HepG2 (cell line): ENCODE results near the gene GLOD5. TPM values are rescaled to one million over a fixed set of nuclear protein-coding genes. Genes with fewer than 3 reads are reported as not detected.
A peak's percentile ranks its signal among the peaks of the same experiment; 100 is the strongest.

Source experiments
- ATAC-seq: fragments of 200-7000 bp; cut with Tn5 transposase; 3 replicates; pipeline ENCODE4 v1.9.1; 2020; ENCODE audit warnings: mild to moderate bottlenecking, moderate library complexity
- BruUV-seq: library from RNA; stranded (reverse); fragments of 400-500 nt; replicated peaks from 2 replicates; lab custom pipeline; 2021; lab: Mats Ljungman, UMichigan
- CTCF ChIA-PET: fragments of 300-600 bp; formaldehyde crosslinking; extraction: SDS; loops from one replicate; lab custom pipeline; 2021; ENCODE audit warnings: low total read pairs, inconsistent platforms, low intra/inter-chr PET ratio; lab: Yijun Ruan, JAX
- POLR2A ChIA-PET: fragments of 350-600 bp; sonication (Branson Sonifier 250); formaldehyde crosslinking; loops from one replicate; lab custom pipeline; 2020; ENCODE audit warnings: antibody characterized with exemption, inconsistent platforms; lab: Yijun Ruan, JAX
- DNase-seq: peaks from one replicate; pipeline ENCODE4 v3.0.0-alpha.2; 2015; ENCODE audit warnings: low spot score
- FAIRE-seq: peaks from 3 replicates; lab custom pipeline; 2011; peaks lifted over from hg19 to GRCh38; lab: Jason Lieb, UNC
- H2AFZ ChIP-seq: one replicate; pipeline ENCODE4 v1.6.1; 2011; ENCODE audit warnings: low read length, inconsistent platforms
- H3K27ac ChIP-seq: fragments of 300-600 bp; 3 replicates; pipeline ENCODE4 v1.8.0; 2011; ENCODE audit warnings: mixed run types, mild to moderate bottlenecking, mixed read lengths, low read length, inconsistent platforms; ENCODE audit not compliant: insufficient read depth; ENCODE audit errors: extremely low read length
- H3K27me3 ChIP-seq, 2 experiments: fragments of 200-600 bp in 1 of 2; 2 replicates in 1 of 2; 3 replicates in 1 of 2; pipeline versions ENCODE4 v1.6.0 to v1.8.0; 2011; ENCODE audit warnings: low read length in 2 of 2, mild to moderate bottlenecking in 2 of 2, moderate library complexity in 2 of 2, inconsistent platforms in 1 of 2; ENCODE audit not compliant: insufficient read depth in 2 of 2, control insufficient read depth in 1 of 2
- H3K36me3 ChIP-seq, 2 experiments: fragments of 200-600 bp in 1 of 2; replicated peaks in 1 of 2; 2 replicates in 1 of 2; 3 replicates in 1 of 2; pipeline versions ENCODE4 v1.5.1 to v1.8.0; 2011; ENCODE audit warnings: low read length in 2 of 2, inconsistent platforms in 1 of 2; ENCODE audit not compliant: insufficient read depth in 2 of 2, control insufficient read depth in 1 of 2
- H3K4me1 ChIP-seq: 2 replicates; pipeline ENCODE4 v1.5.1; 2012; ENCODE audit warnings: low read length, inconsistent platforms; ENCODE audit not compliant: insufficient read depth
- H3K4me2 ChIP-seq: 2 replicates; pipeline ENCODE4 v1.6.0; 2011; ENCODE audit warnings: low read depth, low read length, inconsistent platforms
- H3K4me3 ChIP-seq, 3 experiments: fragments of 200-600 bp in 1 of 3; sonication (generic), shearing (Covaris generic) in 1 of 3; replicated peaks in 1 of 3; 2 replicates each; pipeline ENCODE4 v1.5.1; 2011 to 2016; ENCODE audit warnings: low read length in 3 of 3, inconsistent platforms in 2 of 3, low read depth in 2 of 3, mild to moderate bottlenecking in 2 of 3, control low read depth in 1 of 3, mixed read lengths in 1 of 3; ENCODE audit not compliant: insufficient read depth in 1 of 3
- H3K79me2 ChIP-seq: one replicate; pipeline ENCODE4 v1.6.1; 2011; ENCODE audit warnings: low read length, inconsistent platforms; ENCODE audit not compliant: insufficient read depth
- H3K9ac ChIP-seq: 2 replicates; pipeline ENCODE4 v1.6.0; 2011; ENCODE audit warnings: mild to moderate bottlenecking, low read depth, low read length, inconsistent platforms; ENCODE audit not compliant: insufficient read depth
- H3K9me3 ChIP-seq: 2 replicates; pipeline ENCODE4 v1.5.1; 2012; ENCODE audit warnings: mild to moderate bottlenecking, low read length
- H4K20me1 ChIP-seq: 2 replicates; pipeline ENCODE4 v1.6.0; 2011; ENCODE audit warnings: inconsistent platforms, mild to moderate bottlenecking, low read length, moderate library complexity; ENCODE audit not compliant: insufficient read depth
- CCAR2 ChIP-seq: fragments of 200-400 bp; formaldehyde crosslinking; optimal IDR thresholded peaks from 2 replicates; pipeline ENCODE3; 2018; ENCODE audit warnings: low read depth, mild to moderate bottlenecking, low read length, moderate library complexity
- ELF3 ChIP-seq: IDR thresholded peaks from 2 replicates; pipeline ENCODE4 v1.6.1; 2016; ENCODE audit warnings: missing genetic modification reagents, missing compliant biosample characterization
- KDM3A ChIP-seq: IDR thresholded peaks from 2 replicates; pipeline ENCODE4 v1.6.1; 2018; ENCODE audit warnings: low read depth, missing compliant biosample characterization
- PRPF4 ChIP-seq: fragments of 200-400 bp; formaldehyde crosslinking; IDR thresholded peaks from 2 replicates; pipeline ENCODE4 v1.6.1; 2016; ENCODE audit warnings: low read length, low read depth; ENCODE audit not compliant: poor library complexity, severe bottlenecking
- RNF219 ChIP-seq: sonication (generic); formaldehyde crosslinking; IDR thresholded peaks from 2 replicates; pipeline ENCODE4 v1.5.0; 2020; ENCODE audit warnings: mild to moderate bottlenecking, missing genetic modification reagents
- TEAD3 ChIP-seq: optimal IDR thresholded peaks from 2 replicates; pipeline ENCODE3; 2016; ENCODE audit warnings: borderline replicate concordance
- ZFP36L2 ChIP-seq: sonication (generic); formaldehyde crosslinking; IDR thresholded peaks from 2 replicates; pipeline ENCODE4 v1.4.0; 2020; ENCODE audit warnings: missing genetic modification reagents
- ZNF10 ChIP-seq: sonication (generic); formaldehyde crosslinking; IDR thresholded peaks from 2 replicates; pipeline ENCODE4 v1.4.0; 2020; ENCODE audit warnings: mild to moderate bottlenecking, low read depth, missing genetic modification reagents, borderline replicate concordance
- ZNF136 ChIP-seq: sonication (generic); formaldehyde crosslinking; IDR thresholded peaks from 2 replicates; pipeline ENCODE4 v1.8.1; 2022; ENCODE audit warnings: low read depth, mild to moderate bottlenecking, moderate library complexity, missing genetic modification reagents
- ZNF317 ChIP-seq: sonication (generic); formaldehyde crosslinking; IDR thresholded peaks from 2 replicates; pipeline ENCODE4 v1.5.0; 2020; ENCODE audit warnings: mild to moderate bottlenecking, missing genetic modification reagents
- ZNF44 ChIP-seq: sonication (generic); formaldehyde crosslinking; IDR thresholded peaks from 2 replicates; pipeline ENCODE4 v1.5.1; 2020; ENCODE audit warnings: mild to moderate bottlenecking, missing genetic modification reagents
- ZNF562 ChIP-seq: sonication (generic); formaldehyde crosslinking; IDR thresholded peaks from 2 replicates; pipeline ENCODE4 v1.8.0; 2022; ENCODE audit warnings: missing genetic modification reagents, borderline replicate concordance
- ZNF567 ChIP-seq: sonication (generic); formaldehyde crosslinking; IDR thresholded peaks from 2 replicates; pipeline ENCODE4 v1.8.1; 2023; ENCODE audit warnings: mild to moderate bottlenecking, missing genetic modification reagents, borderline replicate concordance
- WGBS: methylation state at CpG from one replicate; pipeline ENCODE4 v1.1.6; 2017; ENCODE audit warnings: low lambda C conversion rate; 5-methylcytosine and 5-hydroxymethylcytosine counted together
- in situ Hi-C: cut with HindIII; loops from 2 replicates; pipeline ENCODE4 v1.10.0; 2017; ENCODE audit warnings: low pct_unique_long_range_greater_than_20kb; ENCODE audit not compliant: extremely low pct_ligation_motif_present
- intact Hi-C: fragments of 100-400 bp; cut with micrococcal nuclease; formaldehyde crosslinking; loops from one replicate; pipeline ENCODE4 v1.10.0; 2022; ENCODE audit not compliant: unreplicated experiment
- polyA plus RNA-seq, 8 experiments: library from polyadenylated mRNA; depleted of rRNA in 3 of 8; stranded (reverse) in 7 of 8; unstranded in 1 of 8; fragments of >200 nt; fragmentation: Illumina TruSeq in 4 of 8; extraction: Trizol in 4 of 8; gene quantifications; 2 replicates each; pipeline versions ENCODE4 v1.2.1 to v1.2.3, GENCODE V29; 2011 to 2016; ENCODE audit warnings: low read depth in 4 of 8, missing spikeins in 1 of 8, mixed read lengths in 1 of 8; ENCODE audit not compliant: insufficient read depth in 1 of 8
- total RNA-seq, 5 experiments: library from RNA; depleted of rRNA; stranded (reverse); fragments of >200 nt; fragmentation: Illumina TruSeq; extraction: Trizol; gene quantifications; 2 replicates each; pipeline ENCODE4 v1.2.3, GENCODE V29; 2016; ENCODE audit warnings: low read depth in 1 of 5
- TF ChIP-seq, protein P1 (sequence below): sonication (generic); formaldehyde crosslinking; IDR thresholded peaks from 2 replicates; pipeline ENCODE4 v1.9.0; 2021; ENCODE audit warnings: missing genetic modification reagents, borderline replicate concordance
- TF ChIP-seq, protein P2 (sequence below): sonication (generic); formaldehyde crosslinking; IDR thresholded peaks from 2 replicates; pipeline ENCODE4 v1.4.0; 2020; ENCODE audit warnings: missing genetic modification reagents
- TF ChIP-seq, protein P3 (sequence below): sonication (generic); formaldehyde crosslinking; IDR thresholded peaks from 2 replicates; pipeline ENCODE4 v1.4.0; 2020; ENCODE audit warnings: missing genetic modification reagents, borderline replicate concordance
- TF ChIP-seq, protein P4 (sequence below): IDR thresholded peaks from 2 replicates; pipeline ENCODE4 v1.6.1; 2016; ENCODE audit warnings: mild to moderate bottlenecking, missing biosample characterization, missing genetic modification reagents

Gene GLOD5
- total and polyA plus RNA-seq, 2 of the 13 experiments (the other 11 are each of a cell fraction or from before 2014, with no cell fraction given): 0.93 to 1.3 TPM

DNA sequence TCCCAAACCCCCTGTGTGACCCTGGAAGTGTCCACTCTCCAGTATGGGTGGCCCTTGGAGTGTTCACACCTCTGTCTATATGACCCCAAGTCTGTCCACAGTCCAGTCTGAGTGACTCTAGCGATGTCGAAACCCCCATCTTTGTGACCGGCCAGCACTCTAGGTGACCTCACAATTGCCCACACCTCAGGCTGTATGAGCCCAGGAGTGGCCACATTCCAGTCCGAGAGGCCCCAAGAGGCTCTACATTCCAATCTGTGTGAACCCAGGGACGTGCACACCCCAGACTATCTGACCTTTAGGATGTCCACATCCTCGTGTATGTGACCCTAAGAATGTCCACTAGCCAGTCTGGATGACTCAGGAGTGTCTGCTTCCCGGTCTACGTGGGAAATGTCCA is 7.3 kb upstream of the GLOD5 start:
- ChIA-PET CTCF (no interaction called here), POLR2A (no interaction called here)
- no peaks in the 10 kb centered on the region for H4K20me1 ChIP-seq
- no TSS peak for BruUV-seq
- H3K9ac ChIP-seq: no peak overlapping the region
- no peaks in the 10 kb centered on the region for H3K27me3 ChIP-seq
- H3K4me3 ChIP-seq: peak overlapping the region in 1 of 3 experiments; percentile 28; a peak in 2 of 6 replicates
- H3K4me1 ChIP-seq: peaks cover 48% of the 10 kb centered on the region
- H3K36me3 ChIP-seq: no peaks in the 10 kb centered on the region
- in situ Hi-C loops (no loop called here), intact Hi-C loops (loop anchor here (10.0 kb wide), 1 partner anchor 119 kb away; no protein-coding TSS in a partner anchor)
- DNase-seq: peak; percentile 55
- H3K9me3 ChIP-seq: no peaks in the 10 kb centered on the region
- no peak overlapping the region for H2AFZ ChIP-seq
- peak; percentile 79 for ATAC-seq
- FAIRE-seq: peak; percentile 26
- no CpG with 5 or more reads among the region's 8 CpGs for WGBS
- H3K4me2 ChIP-seq: peak overlapping the region; percentile 62
- H3K27ac ChIP-seq: no peak overlapping the region
- H3K79me2 ChIP-seq: no peaks in the 10 kb centered on the region
- TF ChIP-seq, protein P1, sequence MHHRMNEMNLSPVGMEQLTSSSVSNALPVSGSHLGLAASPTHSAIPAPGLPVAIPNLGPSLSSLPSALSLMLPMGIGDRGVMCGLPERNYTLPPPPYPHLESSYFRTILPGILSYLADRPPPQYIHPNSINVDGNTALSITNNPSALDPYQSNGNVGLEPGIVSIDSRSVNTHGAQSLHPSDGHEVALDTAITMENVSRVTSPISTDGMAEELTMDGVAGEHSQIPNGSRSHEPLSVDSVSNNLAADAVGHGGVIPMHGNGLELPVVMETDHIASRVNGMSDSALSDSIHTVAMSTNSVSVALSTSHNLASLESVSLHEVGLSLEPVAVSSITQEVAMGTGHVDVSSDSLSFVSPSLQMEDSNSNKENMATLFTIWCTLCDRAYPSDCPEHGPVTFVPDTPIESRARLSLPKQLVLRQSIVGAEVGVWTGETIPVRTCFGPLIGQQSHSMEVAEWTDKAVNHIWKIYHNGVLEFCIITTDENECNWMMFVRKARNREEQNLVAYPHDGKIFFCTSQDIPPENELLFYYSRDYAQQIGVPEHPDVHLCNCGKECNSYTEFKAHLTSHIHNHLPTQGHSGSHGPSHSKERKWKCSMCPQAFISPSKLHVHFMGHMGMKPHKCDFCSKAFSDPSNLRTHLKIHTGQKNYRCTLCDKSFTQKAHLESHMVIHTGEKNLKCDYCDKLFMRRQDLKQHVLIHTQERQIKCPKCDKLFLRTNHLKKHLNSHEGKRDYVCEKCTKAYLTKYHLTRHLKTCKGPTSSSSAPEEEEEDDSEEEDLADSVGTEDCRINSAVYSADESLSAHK (CRISPR knock-in tag): no peak
- TF ChIP-seq TEAD3 (CRISPR knock-in tag): peak; percentile 78
- no peak for TF ChIP-seq ELF3 (CRISPR knock-in tag)
- no peak for TF ChIP-seq ZNF567 (CRISPR knock-in tag)
- TF ChIP-seq ZNF317 (CRISPR knock-in tag): no peak
- TF ChIP-seq RNF219 (CRISPR knock-in tag): no peak
- no peak for TF ChIP-seq ZNF10 (CRISPR knock-in tag)
- TF ChIP-seq PRPF4: no peak
- no peak for TF ChIP-seq ZNF136 (CRISPR knock-in tag)
- TF ChIP-seq CCAR2: no peak
- TF ChIP-seq, protein P2, sequence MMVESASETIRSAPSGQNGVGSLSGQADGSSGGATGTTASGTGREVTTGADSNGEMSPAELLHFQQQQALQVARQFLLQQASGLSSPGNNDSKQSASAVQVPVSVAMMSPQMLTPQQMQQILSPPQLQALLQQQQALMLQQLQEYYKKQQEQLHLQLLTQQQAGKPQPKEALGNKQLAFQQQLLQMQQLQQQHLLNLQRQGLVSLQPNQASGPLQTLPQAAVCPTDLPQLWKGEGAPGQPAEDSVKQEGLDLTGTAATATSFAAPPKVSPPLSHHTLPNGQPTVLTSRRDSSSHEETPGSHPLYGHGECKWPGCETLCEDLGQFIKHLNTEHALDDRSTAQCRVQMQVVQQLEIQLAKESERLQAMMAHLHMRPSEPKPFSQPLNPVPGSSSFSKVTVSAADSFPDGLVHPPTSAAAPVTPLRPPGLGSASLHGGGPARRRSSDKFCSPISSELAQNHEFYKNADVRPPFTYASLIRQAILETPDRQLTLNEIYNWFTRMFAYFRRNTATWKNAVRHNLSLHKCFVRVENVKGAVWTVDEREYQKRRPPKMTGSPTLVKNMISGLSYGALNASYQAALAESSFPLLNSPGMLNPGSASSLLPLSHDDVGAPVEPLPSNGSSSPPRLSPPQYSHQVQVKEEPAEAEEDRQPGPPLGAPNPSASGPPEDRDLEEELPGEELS: no peak
- no peak for TF ChIP-seq KDM3A
- TF ChIP-seq ZFP36L2 (CRISPR knock-in tag): no peak
- TF ChIP-seq, protein P3, sequence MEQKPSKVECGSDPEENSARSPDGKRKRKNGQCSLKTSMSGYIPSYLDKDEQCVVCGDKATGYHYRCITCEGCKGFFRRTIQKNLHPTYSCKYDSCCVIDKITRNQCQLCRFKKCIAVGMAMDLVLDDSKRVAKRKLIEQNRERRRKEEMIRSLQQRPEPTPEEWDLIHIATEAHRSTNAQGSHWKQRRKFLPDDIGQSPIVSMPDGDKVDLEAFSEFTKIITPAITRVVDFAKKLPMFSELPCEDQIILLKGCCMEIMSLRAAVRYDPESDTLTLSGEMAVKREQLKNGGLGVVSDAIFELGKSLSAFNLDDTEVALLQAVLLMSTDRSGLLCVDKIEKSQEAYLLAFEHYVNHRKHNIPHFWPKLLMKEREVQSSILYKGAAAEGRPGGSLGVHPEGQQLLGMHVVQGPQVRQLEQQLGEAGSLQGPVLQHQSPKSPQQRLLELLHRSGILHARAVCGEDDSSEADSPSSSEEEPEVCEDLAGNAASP: no peak
- TF ChIP-seq, protein P4, sequence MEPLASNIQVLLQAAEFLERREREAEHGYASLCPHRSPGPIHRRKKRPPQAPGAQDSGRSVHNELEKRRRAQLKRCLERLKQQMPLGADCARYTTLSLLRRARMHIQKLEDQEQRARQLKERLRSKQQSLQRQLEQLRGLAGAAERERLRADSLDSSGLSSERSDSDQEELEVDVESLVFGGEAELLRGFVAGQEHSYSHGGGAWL (CRISPR knock-in tag): no peak
- TF ChIP-seq ZNF44 (CRISPR knock-in tag): no peak
- TF ChIP-seq ZNF562 (CRISPR knock-in tag): no peak
